ENCODE measurements around the gene PADI4. TPM values are rescaled to one million over a fixed set of nuclear protein-coding genes. Genes with fewer than 3 reads are reported as not detected.

The PADI4 gene
- total and polyA plus RNA-seq, 2 donors (not counting 3 experiments of a cell fraction or from before 2014, with no cell fraction given) = not detected

GRCh38 chr1:17306921-17307320 lies 1.1 kb upstream of the PADI4 start:
- Histone ChIP-seq H3K4me2 (ENCODE audit: insufficient read depth, low read length) (no peak overlapping the region), H3K36me3 (ENCODE audit: control insufficient read depth in 2 of 2, extremely low read depth in 1 of 2, insufficient read depth in 2 of 2, low read length in 2 of 2) (no peaks in the 10 kb centered on the region), H2AFZ (ENCODE audit: low read depth, low read length) (no peak overlapping the region), H3K9me1 (replicated peaks; ENCODE audit: control insufficient read depth, extremely low read depth, insufficient read depth, low read length) (no peaks in the 10 kb centered on the region), H3K27me3 (ENCODE audit: control insufficient read depth in 2 of 2, insufficient read depth in 2 of 2, low read length in 2 of 2) (peaks cover 0 to 2% of the 10 kb centered on the region in 2 experiments), H3K27ac (ENCODE audit: insufficient read depth, low read depth, low read length) (no peak overlapping the region), H3K79me2 (ENCODE audit: control insufficient read depth, insufficient read depth, low read length) (no peaks in the 10 kb centered on the region), H3K4me3 (replicated peaks in 1 of 3; ENCODE audit: insufficient read depth in 1 of 3, low read depth in 1 of 3, low read length in 3 of 3) (no peak overlapping the region), H3K9ac (replicated peaks; ENCODE audit: extremely low read depth, insufficient read depth, low read length) (no peak overlapping the region), H3K4me1 (ENCODE audit: control insufficient read depth, extremely low read depth, insufficient read depth, low read length) (no peaks in the 10 kb centered on the region), H3K9me3 (replicated peaks; ENCODE audit: control insufficient read depth, insufficient read depth, low read length) (no peaks in the 10 kb centered on the region), H4K20me1 (replicated peaks; ENCODE audit: control insufficient read depth, extremely low read depth, insufficient read depth, low read length) (no peaks in the 10 kb centered on the region)
- no peak for TF ChIP-seq JUN (IDR thresholded peaks at IDR 0.05; ENCODE audit: borderline replicate concordance, insufficient read depth, insufficient read length, low read depth)
- no peak for TF ChIP-seq FOS (IDR thresholded peaks at IDR 0.05; ENCODE audit: borderline replicate concordance, insufficient read depth, low read length)
- TF ChIP-seq EZH2 (IDR thresholded peaks at IDR 0.05; ENCODE audit: borderline replicate concordance, low read depth, low read length, severe bottlenecking) = no peak
- TF ChIP-seq CTCF (IDR thresholded peaks at IDR 0.05; ENCODE audit: extremely low read depth in 1 of 2, insufficient read depth in 1 of 2, low read depth in 1 of 2, low read length in 2 of 2) = no peak
- no peak for TF ChIP-seq GATA2 (IDR thresholded peaks at IDR 0.05; ENCODE audit: insufficient read depth, insufficient read length, low read depth, low read length)
- no peak for TF ChIP-seq MYC (IDR thresholded peaks at IDR 0.05; ENCODE audit: low read depth, low read length)
- no peak for TF ChIP-seq POLR2A (IDR thresholded peaks at IDR 0.05; ENCODE audit: low read depth, low read length)
- TF ChIP-seq MAX (IDR thresholded peaks at IDR 0.05; ENCODE audit: insufficient read depth, insufficient read length) = no peak
- no peak for TF ChIP-seq POLR2AphosphoS5 (IDR thresholded peaks at IDR 0.05; ENCODE audit: insufficient read depth, low read depth, low read length)
- POLR2A ChIA-PET = interaction anchor here (0.6 kb wide), 1 partner anchor 133 kb away, joined by 3 read pairs; no protein-coding TSS in a partner anchor
- FAIRE-seq = no peak
- CTCF ChIA-PET = no interaction called here
- dilution Hi-C loops (cut with MboI; ENCODE audit: extremely low pct_ligation_motif_present, low sequenced_read_pairs) = no loop called here
- no peak for DNase-seq (ENCODE audit: low read depth, low spot score)
- intact Hi-C loops (cut with micrococcal nuclease) = no loop called here
- BruUV-seq (replicated peaks) = no TSS peak
